Measurements from ENCODE around the gene PTGER4.

GRCh38 chr5:40691894-40692293, 12.2 kb downstream of the PTGER4 start:
- TF ChIP-seq EZH2 (IDR thresholded peaks at IDR 0.05; ENCODE audit: insufficient read depth, poor library complexity, severe bottlenecking) (no peak), EZH2phosphoT487 (IDR thresholded peaks at IDR 0.05; ENCODE audit: insufficient read depth, low read depth) (no peak)
